Anterior cingulate cortex (tissue), 58 donors: ENCODE data around the gene KRT35.

Experiments
- DNase-seq, 58 donors: peaks; one replicate each; lab custom pipeline; 2025; lab: John Stamatoyannopoulos, UW

Gene KRT35

DNA sequence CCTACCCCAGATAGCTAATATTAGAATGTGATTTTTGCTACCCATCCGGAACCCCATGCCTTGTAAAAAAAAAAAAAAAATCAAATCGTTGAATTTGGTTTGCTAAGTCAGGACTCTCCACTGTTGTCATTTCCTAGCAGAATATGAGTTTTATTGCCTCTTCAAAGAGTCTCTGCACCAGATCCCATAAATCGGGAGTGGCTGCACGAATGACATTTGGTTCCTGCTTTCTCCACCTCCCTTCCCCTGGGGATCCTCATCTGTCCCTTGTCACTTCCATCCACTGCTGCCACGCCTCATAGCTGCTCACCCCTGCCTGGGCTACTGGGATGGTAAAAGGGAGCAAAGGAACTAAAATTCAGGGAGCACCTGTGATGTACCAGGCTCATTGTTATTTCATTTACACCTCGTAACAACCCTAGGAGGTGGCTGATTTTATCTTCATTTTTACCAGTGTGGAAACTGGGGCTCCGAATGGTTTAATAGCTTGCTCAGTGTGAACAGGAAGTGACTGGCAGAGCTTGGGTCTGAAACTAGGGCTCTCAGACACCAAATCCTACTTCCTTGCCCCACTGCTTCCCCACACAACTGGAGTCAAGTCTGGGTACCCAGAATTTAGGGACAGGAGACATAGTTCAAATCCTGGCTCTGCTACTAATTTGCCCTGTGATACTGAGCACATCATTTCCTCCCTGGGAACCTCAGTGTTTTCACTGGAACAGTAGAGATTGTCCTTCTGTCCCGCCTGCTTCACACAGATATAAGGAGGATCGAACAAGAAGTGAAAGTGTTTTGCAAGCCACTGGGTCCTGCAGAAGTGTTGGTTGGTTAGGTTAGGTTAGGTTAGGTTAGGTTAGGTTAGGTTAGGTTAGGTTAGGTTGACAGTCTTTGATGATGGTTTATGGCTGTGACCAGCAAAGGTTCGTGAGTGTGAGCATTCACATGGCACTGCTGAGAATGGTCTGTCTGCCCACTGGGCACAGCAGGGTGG lies 9.3 kb upstream of the KRT35 start:
- DNase-seq = no peak

DNA sequence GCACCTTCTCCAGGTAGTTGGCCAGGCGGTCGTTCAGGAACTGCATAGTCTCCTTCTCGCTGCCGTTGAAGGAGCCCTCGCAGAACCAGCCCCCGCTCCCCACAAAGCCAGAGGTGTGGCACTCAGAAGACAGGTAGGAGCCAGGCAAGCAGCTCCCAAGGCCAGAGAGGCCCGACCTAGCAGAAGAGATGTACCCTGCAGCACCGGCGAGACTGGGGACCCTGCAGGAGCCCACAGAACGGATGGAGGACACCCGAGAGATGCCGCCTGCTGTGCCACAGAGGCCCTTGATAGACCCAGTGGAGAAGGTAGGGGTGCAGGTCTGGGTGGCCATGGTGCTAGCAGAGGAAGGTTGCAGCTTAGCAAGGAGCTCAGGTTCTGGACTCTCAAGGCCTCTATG lies 8.6 kb upstream of the KRT35 start, which contains the start of gene KRT36:
KRT36 (minus strand) TSS at position 380 of the 400 bp plus-strand sequence; CDS start at position 334, 46 bp downstream.
- DNase-seq = no peak

DNA sequence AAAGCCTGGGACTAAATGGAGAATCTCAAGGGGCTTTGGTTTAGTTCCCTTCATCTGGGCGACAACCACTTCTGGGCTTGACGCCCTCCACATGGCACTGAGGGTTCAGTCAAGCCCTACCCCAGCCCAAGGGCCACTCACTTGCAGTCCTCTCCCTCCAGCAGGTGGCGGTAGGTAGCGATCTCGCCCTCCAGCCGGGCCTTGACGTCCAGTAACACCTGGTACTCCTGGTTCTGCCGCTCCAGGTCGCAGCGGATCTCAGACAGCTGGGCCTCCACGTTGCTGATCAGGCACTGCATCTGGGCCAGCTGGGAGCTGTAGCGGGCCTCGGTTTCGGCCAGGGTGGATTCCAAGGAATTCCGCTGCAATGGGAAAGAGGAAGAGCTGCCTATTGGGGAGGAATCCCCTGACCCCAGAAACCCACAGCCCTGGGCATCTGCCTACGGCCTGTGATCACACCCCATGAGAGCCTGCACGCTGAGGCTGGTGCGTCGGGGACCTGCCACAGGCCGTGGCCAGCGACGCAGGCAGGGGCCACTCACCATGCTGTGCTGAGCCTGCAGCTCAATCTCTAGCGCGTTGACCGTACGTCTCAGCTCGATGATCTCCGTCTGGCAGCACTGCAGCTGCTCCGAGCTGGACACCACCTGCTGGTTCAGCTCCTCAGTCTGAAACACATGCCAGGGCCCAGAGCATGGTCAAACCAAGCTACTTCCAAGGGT lies 6.0 kb upstream of the KRT35 start:
- no peak for DNase-seq

DNA sequence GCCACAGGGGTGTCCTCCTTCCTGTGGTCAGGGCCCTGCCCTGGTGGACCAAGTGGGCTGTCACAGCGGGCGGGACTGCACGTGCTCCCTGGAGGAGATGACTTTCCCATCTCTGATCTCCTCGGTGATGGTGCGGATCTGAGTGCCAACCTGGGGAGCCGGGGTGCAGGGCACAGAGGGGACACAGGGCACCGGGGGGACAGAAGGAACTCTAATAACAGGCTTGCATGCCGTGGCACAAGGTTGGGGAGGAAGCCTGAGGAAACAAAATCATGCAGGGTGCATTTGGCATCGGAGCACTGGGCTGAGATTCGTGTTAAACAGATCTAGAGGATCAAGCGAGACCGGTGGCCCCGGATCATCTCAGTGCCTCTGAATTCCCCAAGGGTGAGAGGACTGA lies 5.4 kb upstream of the KRT35 start:
- no peak for DNase-seq

DNA sequence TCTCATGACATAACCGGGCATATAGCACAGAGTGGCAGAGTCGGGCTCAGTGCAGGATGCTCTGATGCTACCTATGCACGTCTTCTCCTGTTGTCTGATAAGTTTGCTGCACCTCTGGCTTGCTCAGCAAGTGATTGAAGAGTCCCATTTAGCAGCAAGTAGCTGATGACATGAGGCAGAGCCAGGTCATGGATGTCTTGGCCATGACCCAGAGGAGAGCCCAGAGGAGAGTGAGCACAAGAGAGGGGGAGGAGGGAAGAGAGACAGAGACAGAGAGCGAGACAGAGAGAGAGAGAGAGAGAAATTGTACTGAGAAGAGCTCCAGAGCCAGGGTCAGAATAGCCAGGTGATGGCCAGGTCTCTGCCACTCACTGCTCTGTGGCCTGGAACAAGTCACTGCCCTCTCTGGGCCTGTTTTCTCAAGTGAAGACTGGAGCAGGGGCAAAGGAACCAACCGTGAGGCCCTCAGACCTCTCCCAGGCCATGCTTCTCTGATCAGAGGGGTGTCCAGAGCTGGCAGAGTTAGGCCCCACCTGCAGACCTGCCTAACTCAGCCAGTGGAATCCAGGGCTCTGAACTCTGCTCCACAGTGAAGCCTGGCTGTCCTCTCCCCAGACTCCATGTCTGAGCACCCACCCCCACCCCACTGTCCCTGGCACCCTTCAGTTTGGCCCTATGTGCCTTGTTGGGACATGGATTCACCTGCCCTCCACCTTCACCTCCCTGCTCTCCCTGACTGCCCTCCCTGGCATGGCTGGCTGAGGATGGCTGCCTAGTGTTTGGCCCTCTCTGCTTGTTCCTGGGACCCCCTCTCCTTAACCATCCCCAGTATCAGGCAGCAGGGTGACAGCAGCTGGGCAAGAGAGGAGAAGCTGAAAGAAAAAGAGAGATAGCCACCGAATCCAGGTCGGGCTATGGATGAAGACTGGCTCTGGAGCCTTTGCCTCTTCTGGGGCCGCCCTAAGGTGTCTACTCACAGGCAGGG lies 4.3 kb upstream of the KRT35 start:
- no peak for DNase-seq

DNA sequence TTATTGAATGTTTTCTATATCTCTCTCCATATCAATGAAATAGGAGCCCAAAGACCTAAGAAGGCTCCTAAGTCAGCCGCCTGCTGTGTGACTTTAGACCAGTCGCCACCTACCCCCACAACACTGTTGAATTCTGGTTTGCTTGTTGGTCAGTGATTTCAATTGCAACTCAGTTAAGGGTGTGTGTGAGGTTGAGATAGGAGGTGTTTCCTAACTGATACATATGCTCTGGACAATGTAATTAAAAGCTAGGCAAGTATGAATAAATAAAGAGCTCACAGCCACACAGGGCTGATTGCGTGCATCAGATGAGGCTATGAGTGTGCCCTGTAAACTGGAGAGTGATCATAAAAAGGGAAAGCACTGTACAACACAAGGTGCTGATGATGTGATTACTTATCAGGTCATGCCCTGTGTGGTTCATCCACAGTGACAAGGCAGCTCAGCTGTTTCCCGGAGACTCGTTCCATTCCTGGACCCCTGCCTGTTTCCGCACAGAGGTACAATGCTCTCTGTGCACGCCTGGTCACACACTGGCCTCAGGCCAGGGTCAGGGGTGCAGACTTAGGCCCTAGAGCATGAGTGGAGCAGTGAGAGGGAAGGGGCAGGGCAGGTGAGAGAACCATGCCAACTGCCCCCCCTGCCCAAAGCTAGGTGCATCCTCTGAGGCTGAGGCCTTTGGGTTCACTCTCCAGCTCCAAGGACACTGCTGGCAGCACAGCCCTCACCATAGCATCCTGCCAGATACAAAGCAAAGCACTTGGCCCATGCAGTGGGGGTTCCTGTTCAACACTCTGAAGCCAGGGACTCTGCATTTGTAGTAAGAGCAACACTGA lies 3.3 kb upstream of the KRT35 start:
- DNase-seq = no peak

DNA sequence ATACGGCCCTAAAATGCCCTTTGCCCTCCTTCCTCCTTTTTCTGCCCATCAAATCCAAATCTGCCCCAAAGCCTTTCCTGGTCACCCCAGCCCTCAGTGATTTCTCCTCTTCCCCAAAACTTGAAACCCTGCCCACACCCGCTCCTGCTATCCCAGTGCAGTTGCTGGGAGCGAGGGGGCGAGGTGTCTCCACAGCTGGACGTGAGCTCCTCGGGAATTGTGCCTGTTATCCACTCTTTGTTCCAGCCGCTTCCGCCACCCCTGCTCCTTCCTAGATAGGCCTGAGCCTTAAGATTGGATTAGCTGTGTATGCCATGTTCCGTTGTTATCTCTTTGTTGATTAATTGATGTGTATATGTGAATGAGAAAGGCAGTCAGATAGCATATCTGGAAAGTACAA lies 2.6 kb upstream of the KRT35 start:
- DNase-seq = no peak

DNA sequence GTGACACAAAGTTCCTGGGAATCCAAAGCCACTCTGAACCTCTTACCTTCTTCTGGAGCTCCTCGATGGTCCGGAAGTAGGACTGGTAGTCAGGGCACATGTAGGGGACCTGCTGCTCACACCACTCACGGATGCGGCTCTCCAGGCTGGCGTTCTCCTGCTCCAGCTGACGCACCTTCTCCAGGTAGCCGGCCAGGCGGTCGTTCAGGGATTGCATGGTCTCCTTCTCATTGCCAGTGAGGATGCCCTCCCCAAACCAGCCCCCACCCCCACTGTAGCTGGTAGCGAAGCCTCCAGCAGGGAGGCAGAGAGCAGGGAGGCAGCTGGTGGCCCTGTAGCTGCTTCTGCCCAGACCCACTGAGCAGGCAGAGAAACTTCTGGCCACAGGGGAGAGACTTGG lies 370 bp downstream of the KRT35 start:
- no peak for DNase-seq

DNA sequence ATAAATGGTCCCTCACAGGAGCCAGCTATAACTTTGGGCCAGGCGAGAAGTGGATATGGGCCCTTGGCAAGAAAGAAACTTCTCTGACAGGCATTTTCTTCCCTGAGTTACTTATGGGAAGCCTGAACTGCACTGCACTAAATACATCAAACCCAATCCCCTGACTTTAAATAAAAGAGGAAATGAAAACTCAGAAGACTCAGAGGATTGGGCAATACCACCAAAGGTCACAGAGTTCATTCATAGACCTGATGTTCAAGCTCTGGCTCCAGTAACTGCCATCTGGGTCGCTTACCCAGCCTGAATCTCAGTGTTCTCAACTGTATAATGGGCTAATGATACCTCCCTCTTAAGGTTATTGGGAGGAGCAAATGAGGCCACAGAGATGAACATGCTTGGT lies 815 bp downstream of the KRT35 start:
- DNase-seq = no peak

DNA sequence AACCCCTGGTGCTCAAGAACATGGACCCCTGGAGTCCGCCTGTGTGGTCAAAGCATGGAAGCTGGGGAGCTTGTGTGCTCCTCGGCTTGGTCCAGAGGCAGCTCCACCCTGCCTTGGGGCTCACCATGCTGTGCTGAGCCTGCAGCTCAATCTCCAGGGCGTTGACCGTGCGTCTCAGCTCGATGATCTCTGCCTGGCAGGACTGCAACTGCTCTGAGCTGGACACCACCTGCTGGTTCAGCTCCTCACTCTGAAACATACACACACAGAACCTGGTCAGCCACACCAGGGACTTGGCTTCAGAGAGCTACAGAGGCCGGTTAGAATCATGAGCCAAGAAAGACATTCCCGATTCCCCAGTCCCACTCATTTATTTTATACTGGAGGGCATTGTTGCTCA lies 2.7 kb downstream of the KRT35 start:
- DNase-seq = no peak

DNA sequence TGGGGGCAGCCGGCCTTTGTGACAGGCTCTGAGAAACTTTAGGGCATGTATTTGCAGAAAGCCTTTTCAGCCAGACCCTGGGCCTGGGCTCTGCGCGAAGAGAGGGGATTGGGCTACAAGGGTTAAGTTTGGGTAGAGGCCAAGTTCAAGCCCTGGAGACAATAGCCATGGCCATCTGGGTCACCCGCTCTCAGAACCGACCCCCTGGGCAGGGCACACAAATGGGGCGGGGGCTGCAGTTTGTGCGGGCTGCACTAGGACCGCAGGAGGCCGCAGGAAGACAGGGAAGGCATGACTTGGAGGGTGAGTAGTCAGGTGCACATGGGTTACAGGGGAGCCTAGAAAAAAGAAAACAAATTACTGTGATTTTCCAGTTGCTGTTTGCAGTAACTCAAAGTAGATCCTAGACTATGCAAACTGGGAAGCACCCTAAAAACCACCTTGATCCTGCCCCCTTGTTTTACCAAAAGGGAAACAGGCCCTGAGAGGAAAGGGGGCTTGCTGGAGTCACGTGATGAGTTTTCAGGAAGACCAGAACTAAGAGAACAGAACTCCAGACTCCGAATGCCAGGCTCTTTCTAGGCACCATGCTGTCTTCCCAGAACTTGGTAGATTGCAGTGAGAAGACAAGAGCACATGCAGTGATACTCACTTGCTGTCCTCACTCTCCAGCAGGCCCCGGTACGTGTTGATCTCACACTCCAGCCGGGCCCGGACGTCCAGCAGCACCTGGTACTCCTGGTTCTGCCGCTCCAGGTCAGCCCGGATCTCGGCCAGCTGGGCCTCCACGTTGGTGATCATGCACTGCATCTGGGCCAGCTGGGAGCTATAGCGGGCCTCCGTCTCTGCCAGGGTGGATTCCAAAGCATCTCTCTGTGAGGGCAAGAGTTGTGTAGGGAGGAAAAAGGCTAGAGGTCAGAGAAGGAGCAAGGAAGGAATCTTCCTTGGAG lies 3.8 kb downstream of the KRT35 start:
- no peak for DNase-seq

DNA sequence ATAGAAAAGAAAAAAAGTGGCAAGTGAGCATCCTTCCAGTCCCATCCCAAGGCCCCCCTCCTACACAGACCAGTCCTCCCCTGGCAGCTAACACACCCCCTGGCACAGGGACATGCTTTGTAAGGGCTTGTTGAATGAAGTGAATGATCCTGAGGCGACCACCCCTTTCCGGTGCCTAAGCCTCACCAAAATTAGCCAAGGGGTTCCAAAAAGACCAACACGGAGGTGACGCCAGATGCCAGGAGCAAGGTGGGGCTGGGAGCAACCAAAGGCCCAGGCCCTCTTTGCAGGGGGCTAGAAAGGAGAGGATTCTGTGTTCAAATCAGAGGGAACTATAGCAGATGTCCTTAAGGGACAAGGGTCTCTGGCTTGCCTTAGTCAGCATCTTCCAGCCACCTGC lies 5.5 kb downstream of the KRT35 start:
- no peak for DNase-seq

DNA sequence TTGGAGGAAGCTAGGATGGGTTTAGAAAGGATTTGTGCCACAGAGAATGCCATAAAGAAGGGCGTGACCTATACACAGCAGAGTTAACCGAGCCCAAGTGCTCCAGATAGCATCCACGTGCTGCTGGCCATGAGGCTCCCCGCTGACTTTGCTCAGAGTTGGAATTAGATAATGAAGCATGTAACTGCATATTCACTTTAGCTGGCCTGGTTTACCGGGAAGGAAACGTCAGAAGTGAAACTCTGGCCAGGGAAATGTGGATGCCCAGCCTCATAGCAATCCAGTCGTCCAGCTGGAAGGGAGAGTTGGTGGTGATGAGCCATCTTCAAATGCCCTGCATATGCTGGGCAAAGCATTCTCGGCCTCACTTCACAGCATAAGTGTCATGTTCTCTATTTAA lies 6.1 kb downstream of the KRT35 start:
- DNase-seq = no peak

DNA sequence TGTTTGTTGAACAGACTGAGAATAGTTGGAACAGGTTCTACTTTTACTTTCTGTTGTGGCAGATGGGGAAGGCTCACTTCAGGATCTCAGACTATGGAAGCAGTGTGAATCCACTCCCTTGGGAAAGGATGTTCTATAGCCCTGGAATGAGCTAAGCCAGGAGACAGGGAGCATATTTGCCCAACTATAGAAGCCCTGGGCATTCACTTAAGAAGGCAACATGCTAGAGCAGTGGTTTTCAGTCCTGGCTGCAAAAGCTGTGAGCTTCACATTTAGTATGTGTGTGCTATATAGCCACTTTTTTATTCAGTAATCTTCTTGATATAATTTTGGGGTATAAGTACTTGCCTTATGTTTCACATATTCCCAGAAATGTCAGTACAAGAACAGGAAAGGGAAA lies 12.6 kb downstream of the KRT35 start:
- no peak for DNase-seq

DNA sequence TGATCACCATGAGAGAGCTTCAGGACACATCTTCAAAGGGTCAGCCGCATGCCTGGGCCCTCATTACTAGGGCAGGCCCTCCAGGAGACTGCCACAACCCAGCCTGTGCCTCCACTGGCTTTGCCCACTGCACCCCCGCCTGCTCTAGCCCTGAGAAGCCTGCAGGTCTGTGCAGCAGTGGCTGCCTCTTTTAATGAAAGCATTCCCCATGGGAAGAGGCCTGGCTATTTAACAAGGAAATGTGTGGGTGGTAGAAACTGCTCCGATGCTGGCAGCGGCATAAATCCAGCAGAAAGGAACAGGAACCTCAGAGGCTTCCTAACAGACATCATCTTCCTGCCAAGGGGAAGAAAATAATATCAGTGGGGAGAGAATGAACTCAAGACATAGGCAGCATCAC lies 13.4 kb downstream of the KRT35 start:
- DNase-seq = peak in 1 of 58 donors; percentile 3

DNA sequence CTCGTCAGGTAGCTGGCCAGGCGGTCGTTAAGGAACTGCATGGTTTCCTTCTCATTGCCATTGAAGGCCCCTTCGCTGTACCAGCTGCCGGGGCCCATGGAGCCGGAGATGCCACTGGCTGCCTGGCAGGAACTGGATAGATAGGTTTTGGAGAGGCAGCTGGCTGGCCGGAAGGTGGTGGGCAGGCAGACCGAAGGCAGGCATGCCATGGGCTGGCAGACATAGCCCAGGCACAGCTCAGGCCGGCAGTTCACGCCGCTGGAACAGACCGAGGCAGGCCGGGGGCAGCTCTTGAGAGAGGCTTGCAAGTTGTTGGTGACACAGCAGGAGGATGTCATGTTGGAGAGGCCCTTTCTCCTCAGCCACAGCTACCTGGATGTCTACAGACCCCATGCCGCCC lies 14.0 kb downstream of the KRT35 start, which contains the start of gene KRT32:
KRT32 (minus strand) TSS at position 399 of the 400 bp plus-strand sequence; CDS start at position 338, 61 bp downstream.
- DNase-seq = no peak

DNA sequence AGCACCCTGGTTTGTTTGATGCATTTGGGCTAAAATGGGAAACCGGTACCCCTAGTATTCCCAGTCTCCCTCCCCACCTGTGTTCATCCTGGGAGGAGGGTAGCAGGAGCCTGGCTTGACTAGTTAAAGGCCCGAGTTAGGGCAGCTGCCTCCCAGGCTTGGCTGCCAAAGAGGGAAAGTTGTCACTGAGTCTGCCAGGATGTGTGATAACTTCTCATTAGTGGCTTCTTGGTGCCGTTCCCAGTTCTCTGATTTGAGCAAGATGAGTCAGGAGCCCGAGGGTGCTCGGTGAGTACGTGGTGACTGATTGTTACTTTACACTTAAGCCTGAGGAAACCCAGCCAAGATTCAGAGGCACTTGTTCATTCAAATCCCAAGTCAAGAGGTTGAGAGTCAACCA lies 16.3 kb downstream of the KRT35 start:
- DNase-seq = peak in 40 of 58 donors; percentile 1 to 82 (median 34)

DNA sequence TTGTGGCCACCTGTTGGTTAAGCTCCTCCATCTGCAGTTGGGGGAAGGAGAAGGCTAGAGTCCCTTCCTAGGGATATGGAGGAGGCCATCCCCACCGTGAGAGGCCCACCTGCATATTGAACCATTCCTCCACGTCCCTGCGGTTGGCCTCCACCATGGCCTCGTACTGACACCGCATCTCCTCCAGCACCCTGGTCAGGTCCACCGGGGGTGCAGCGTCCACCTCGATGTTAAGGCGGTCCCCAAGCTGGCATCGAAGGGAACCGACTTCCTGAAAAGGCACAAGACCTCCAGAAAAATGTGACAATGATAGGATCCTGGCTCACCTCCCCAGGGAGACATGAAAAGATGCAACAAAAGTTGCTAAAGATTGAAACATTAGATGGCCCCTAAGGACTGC lies 16.8 kb downstream of the KRT35 start:
- no peak for DNase-seq
